H1 (cell line): Measurements from ENCODE around the gene DFFB. TPM values are rescaled to one million over a fixed set of nuclear protein-coding genes. Genes with fewer than 3 reads are reported as not detected.

Experiments
- ASH2L ChIP-seq: fragments of 200-600, 300-600 bp; sonication (generic); IDR thresholded peaks from one replicate; pipeline ENCODE4 v1.7.1; 2017; ENCODE audit warnings: low read length
- CHD7 ChIP-seq: fragments of 300-600 bp; sonication (generic); IDR thresholded peaks from 2 replicates; pipeline ENCODE4 v1.7.1; 2012; ENCODE audit warnings: low read length, moderate library complexity, mild to moderate bottlenecking, inconsistent platforms; ENCODE audit not compliant: insufficient replicate concordance
- CTBP2 ChIP-seq: IDR thresholded peaks from 2 replicates; pipeline ENCODE4 v1.7.0; 2011; ENCODE audit warnings: borderline replicate concordance, mild to moderate bottlenecking, moderate library complexity, mixed read lengths, low read length; ENCODE audit not compliant: insufficient read depth, insufficient read length
- GTF2F1 ChIP-seq: IDR thresholded peaks from 2 replicates; pipeline ENCODE4 v1.6.1; 2012; ENCODE audit warnings: low read depth, low read length, improper control_type of control experiment, borderline replicate concordance
- PHF8 ChIP-seq: fragments of 200-600 bp; sonication (generic); conservative IDR thresholded peaks from 2 replicates; pipeline ENCODE4 v1.7.1; 2012; ENCODE audit warnings: low read depth, mild to moderate bottlenecking, inconsistent platforms, low read length, moderate library complexity
- POLR2A ChIP-seq, 2 experiments: IDR thresholded peaks; 1 replicate in 1 of 2; 2 replicates in 1 of 2; pipeline ENCODE4 v1.6.1; 2011; ENCODE audit warnings: low read depth in 2 of 2, low read length in 2 of 2, mild to moderate bottlenecking in 2 of 2; ENCODE audit errors: control extremely low read depth in 1 of 2
- RAD21 ChIP-seq, 2 experiments: IDR thresholded peaks in 1 of 2; conservative IDR thresholded peaks in 1 of 2; 2 replicates each; pipeline ENCODE4 v1.6.1; 2011; ENCODE audit warnings: low read depth in 2 of 2, low read length in 2 of 2, improper control_type of control experiment in 1 of 2, inconsistent platforms in 1 of 2, mild to moderate bottlenecking in 1 of 2, moderate library complexity in 1 of 2
- SP2 ChIP-seq: IDR thresholded peaks from 2 replicates; pipeline ENCODE4 v1.6.1; 2012; ENCODE audit warnings: mild to moderate bottlenecking, low read length, inconsistent platforms
- SP4 ChIP-seq: IDR thresholded peaks from 2 replicates; pipeline ENCODE4 v1.6.1; 2012; ENCODE audit warnings: low read length, inconsistent platforms
- TEAD4 ChIP-seq: IDR thresholded peaks from 2 replicates; pipeline ENCODE4 v1.6.1; 2012; ENCODE audit warnings: low read depth, low read length, inconsistent platforms, mixed read lengths
- YY1 ChIP-seq: IDR thresholded peaks from 2 replicates; pipeline ENCODE4 v1.6.1; 2011; ENCODE audit warnings: low read depth, mild to moderate bottlenecking, low read length
- polyA plus RNA-seq, 7 experiments: library from polyadenylated mRNA; depleted of rRNA in 3 of 7; stranded (reverse) in 5 of 7; unstranded in 2 of 7; fragments of >200 nt in 5 of 7; fragments of 200-250 nt in 2 of 7; gene quantifications; 1 replicate in 5 of 7; 2 replicates in 1 of 7; 4 replicates in 1 of 7; pipeline versions ENCODE4 v1.2.1 to v1.2.3, GENCODE V29; 2011 to 2013; ENCODE audit warnings: missing spikeins in 2 of 7, mixed read lengths in 2 of 7
- total RNA-seq: library from RNA; stranded (reverse); fragmentation: NEBNext Ultra II Directional; extraction: Animal tissue kit (Norgen Biotek cat#: 25700); gene quantifications from 2 replicates; pipeline ENCODE4 v1.2.1, GENCODE V29; 2021

The DFFB gene
- total and polyA plus RNA-seq, 2 of the 8 experiments (the other 6 are each of a cell fraction or from before 2014, with no cell fraction given) = 8.6 to 11.9 TPM

GRCh38 chr1:3910049-3910731, 52.9 kb downstream of the DFFB start (continued):
- TF ChIP-seq CHD7 (no peak), SP4 (no peak), CTBP2 (no peak), ASH2L (no peak), GTF2F1 (no peak), YY1 (no peak), TEAD4 (no peak), SP2 (no peak), RAD21 (IDR thresholded peaks at IDR 0.05 in 1 of 2, conservative IDR thresholded peaks at IDR 0.05 in 1 of 2; ENCODE audit: low read depth in 2 of 2, low read length in 2 of 2) (no peak), PHF8 (no peak), POLR2A (IDR thresholded peaks at IDR 0.05; ENCODE audit: control extremely low read depth in 1 of 2, low read depth in 2 of 2, low read length in 2 of 2) (no peak)
